GM21737 (cell line): ENCODE measurements around the gene NES.
"Not testable (repeated sequence)": the region's sequence is repeated elsewhere in the genome, so short reads cannot be mapped to it uniquely, and the experiment has no call there.

Experiments used
- ATAC-seq: cut with Tn5 transposase; IDR thresholded peaks from one replicate; pipeline ENCODE4 v1.9.1; 2021; ENCODE audit warnings: mild to moderate bottlenecking, moderate library complexity; ENCODE audit not compliant: unreplicated experiment

The NES gene

DNA sequence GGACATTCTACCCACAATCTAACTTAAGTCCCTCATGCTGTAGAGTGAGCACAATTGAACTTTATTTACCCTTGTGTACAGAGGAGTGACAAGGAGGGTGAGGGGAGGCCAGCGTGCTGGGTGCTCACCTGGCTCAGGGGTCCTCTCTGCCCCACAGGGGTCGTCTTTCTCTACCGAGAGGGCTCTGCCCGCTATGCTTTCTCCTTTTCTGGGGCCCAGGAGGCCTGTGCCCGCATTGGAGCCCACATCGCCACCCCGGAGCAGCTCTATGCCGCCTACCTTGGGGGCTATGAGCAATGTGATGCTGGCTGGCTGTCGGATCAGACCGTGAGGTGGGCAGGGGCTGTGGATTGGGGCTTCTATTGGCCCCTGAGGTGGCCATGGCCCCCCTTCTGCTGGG lies 29.9 kb downstream of the NES start:
- ATAC-seq = no peak

GRCh38 chr1:156646738-156647211 lies 30.4 kb downstream of the NES start:
- no peak for ATAC-seq

DNA sequence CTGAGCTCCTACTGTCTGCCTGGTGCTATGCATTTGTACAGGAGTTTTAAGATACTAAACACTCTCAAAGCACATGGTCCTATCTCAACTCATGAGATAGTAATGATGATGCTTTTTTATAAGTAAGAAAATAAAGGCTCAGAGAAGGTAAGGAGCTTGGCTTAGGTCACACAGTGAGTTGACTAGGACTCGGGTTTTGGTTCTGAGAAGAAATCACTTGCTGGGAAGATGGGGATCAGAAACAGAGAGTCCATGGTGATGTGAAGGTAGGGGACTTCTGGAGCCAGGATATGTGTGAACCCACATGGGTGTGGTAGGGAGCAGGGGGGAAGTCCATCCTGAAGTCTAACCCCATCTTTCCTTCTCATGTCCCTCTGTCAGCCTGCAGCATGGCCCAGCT lies 31.5 kb downstream of the NES start:
- ATAC-seq = no peak

DNA sequence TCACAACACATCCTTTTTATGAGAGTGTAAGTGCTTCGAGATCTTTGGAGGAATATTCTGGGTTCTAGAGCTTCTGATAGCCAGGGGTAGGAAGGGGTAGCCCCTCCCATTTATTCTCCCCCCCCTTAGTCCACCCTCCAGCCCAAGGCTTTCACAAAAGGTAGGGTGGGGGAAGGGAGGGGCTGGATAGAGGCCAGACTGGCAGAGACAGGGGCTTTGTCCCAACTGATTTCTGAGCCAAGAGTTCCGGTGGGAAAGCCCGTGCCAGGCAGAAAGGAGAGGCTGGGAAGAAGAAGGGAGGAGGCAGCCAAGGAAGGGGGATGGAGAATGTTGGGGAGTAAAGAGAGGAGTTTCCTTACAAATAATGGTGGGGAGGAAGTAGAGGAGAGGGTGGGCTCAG lies 32.2 kb downstream of the NES start:
- no peak for ATAC-seq

- no peak for ATAC-seq
Observed at GRCh38 chr1:156644640-156645039, 32.6 kb downstream of the NES start.

- ATAC-seq = no peak
Observed at GRCh38 chr1:156644146-156644545, 33.1 kb downstream of the NES start.

- peak; percentile 50 for ATAC-seq
Observed at GRCh38 chr1:156643778-156644092, 33.5 kb downstream of the NES start.

- ATAC-seq = no peak
Observed at GRCh38 chr1:156643049-156643777, 34.0 kb downstream of the NES start.

DNA sequence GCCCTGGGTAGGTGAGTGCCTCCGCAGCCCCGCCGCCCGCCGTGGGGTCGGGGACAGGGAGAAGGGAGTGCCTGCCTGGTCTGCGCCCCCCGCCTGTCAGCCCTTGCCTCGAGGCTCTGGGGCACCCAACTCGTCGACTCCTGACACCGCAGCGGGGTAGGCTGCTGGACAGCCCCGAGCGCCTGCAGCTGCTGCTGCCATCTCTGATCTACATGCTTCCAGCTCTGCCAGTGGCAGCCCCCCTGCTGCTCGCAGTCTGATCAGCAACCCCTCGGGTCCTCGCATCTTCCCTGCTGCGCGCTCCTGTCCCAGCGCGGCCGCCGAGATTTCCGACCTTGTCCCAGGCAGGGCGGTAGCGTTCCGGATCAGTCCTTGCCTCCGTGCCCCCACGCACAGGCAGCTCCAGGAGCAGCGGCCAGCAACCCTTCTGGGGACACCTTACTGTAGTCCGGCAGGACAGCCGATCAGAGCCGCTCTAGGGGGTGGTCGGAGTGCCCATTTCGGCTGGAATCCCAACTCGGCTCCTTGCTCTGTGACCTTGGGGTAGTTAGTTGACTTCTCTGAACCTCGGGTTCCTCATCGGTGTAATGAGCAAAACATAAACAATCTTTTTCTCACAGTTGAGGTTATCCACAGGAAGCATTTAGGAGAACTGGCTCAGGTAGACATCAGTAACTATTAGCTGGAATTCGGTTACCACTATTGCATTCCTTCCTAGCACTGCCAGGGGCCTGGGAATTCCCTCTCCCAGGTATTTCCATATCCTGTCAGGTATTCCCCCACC lies 34.8 kb downstream of the NES start:
- no peak for ATAC-seq

GRCh38 chr1:156641761-156642264 lies 35.4 kb downstream of the NES start, which contains the start of gene BCAN:
TSS of gene BCAN (plus strand) at chr1:156642117. CDS start at chr1:156646055, 3,938 bp downstream.
- ATAC-seq = no peak

GRCh38 chr1:156640842-156641706 lies 36.1 kb downstream of the NES start:
- ATAC-seq = no peak

GRCh38 chr1:156639601-156640101 lies 37.6 kb downstream of the NES start:
- no peak for ATAC-seq

- no peak for ATAC-seq
Observed at GRCh38 chr1:156638189-156638985, 38.8 kb downstream of the NES start.

DNA sequence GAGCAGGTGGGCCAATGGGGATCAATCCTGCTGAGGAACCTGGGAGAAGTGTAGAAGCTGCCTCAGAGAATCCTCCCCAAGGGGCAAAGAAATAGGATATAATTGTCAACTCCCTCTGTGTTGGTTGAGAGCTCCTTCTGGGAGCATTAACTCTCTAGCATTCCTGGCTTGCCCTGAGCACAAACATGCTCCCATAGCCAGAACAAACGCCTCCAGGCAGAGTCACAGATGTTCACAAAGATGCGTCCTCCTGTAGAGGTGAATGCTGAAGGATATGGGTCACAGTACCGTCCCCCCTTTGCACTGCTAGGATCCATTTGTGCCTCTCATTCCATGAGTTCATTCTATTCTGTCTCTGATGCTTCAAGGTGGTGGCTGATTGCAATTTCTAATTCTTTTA lies 44.9 kb downstream of the NES start:
- ATAC-seq = no peak

DNA sequence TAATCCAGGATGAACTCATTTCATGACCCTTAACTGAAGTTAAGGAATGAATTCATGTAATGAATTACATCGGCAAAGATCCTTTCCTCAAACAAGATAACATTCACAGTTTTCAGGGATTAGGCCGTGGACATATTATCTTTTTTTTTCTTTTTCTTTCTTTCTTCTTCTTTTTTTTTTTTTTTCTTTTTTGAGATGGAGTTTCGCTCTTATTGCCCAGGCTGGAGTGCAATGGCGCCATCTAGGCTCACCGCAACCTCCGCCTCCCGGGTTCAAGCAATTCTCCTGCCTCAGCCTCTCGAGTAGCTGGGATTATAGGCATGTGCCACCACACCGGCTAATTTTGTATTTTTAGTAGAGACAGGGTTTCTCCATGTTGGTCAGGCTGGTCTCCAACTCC lies 46.1 kb downstream of the NES start:
- ATAC-seq = not testable (repeated sequence)

- no peak for ATAC-seq
Observed at GRCh38 chr1:156629823-156630449, 47.3 kb downstream of the NES start.

GRCh38 chr1:156627313-156627880 lies 49.8 kb downstream of the NES start:
- ATAC-seq = no peak

GRCh38 chr1:156626079-156626438 lies 51.1 kb downstream of the NES start:
- ATAC-seq = no peak

DNA sequence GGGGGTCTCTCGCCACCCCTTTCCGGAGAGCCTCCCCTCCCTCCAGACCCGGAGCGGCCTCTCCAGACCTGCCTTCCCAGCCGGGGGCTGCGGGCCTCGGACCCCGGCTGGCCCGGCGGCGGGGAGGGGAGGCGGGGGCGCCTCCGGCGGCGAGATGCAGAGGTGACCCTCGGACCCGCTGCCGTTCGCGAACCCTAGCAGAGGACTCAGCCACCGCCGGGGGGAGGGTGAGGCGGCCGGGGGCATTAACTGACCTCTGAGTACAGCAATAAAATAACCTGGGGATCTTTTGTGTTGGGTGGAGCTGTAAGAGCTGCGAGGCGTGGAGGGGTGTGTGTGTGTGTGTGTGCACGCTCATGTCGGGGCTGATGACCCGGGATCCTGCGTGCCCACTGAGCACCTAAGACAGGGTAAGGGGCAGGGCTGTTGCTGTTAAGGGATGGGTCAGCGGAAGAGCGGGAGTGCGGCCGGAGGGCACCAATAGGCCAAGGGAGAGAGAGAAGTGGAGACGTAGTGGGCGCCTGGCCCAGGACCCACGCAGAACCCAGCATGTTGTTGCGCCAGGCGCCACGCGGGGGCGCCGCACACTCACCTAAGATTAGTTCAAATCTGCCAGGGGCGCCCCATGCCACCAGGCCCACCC lies 51.6 kb downstream of the NES start:
- ATAC-seq = no peak
